ENCODE results near the gene SSX4.
A peak's percentile ranks its signal among the peaks of the same experiment; 100 is the strongest.
"Not testable (repeated sequence)": the region's sequence is repeated elsewhere in the genome, so short reads cannot be mapped to it uniquely, and the experiment has no call there.

SSX4 gene, protein sequence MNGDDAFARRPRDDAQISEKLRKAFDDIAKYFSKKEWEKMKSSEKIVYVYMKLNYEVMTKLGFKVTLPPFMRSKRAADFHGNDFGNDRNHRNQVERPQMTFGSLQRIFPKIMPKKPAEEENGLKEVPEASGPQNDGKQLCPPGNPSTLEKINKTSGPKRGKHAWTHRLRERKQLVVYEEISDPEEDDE

DNA sequence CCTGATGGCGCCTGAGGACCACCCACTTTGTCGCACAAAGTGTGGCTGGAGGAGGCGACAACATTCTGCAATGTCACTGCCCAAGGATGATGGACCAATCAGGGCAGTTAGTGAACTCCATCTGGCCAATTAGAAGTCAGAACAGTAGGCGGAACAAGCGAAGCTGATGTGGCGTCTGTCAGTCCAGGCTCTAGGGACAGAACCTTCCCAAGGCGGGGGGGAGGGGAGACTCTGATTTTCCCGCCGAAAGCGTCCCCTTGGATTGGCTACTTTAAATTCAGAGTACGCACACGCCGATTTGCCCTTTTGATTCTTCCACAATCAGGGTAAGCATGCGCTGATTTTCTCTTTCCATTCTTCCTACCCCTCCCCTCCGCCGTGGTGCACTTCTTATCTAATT lies at the start of gene SSX4:
TSS of gene SSX4 (plus strand) at position 301 of the 400 bp plus-strand sequence. CDS start 515 bp downstream, outside the sequence.
- H2AFZ ChIP-seq (ENCODE audit: low read depth); H3K9ac ChIP-seq; H3K27ac ChIP-seq; H3K4me2 ChIP-seq; H3K27me3 ChIP-seq (ENCODE audit: insufficient read depth, low read depth); H3K79me2 ChIP-seq (ENCODE audit: insufficient read depth, low read depth); H4K20me1 ChIP-seq (ENCODE audit: insufficient read depth); H3K36me3 ChIP-seq (ENCODE audit: insufficient read depth); H3K4me1 ChIP-seq (ENCODE audit: low read depth, poor library complexity, severe bottlenecking); H3K4me3 ChIP-seq (IDR thresholded peaks at IDR 0.05; ENCODE audit: insufficient read depth, low read depth, low read length): not testable (repeated sequence)

GRCh38 chrX:48346059-48346458 lies 37.3 kb upstream of the SSX4 start:
- not testable (repeated sequence) for H3K9ac ChIP-seq; H3K79me2 ChIP-seq (ENCODE audit: insufficient read depth, low read depth); H3K4me1 ChIP-seq (ENCODE audit: low read depth, poor library complexity, severe bottlenecking); H4K20me1 ChIP-seq (ENCODE audit: insufficient read depth); H3K36me3 ChIP-seq (ENCODE audit: insufficient read depth); H3K27me3 ChIP-seq (ENCODE audit: insufficient read depth, low read depth); H2AFZ ChIP-seq (ENCODE audit: low read depth); H3K4me3 ChIP-seq (IDR thresholded peaks at IDR 0.05; ENCODE audit: insufficient read depth, low read depth, low read length); H3K27ac ChIP-seq; H3K4me2 ChIP-seq

GRCh38 chrX:48356315-48357094 lies 26.8 kb upstream of the SSX4 start, which contains the start of gene SSX3:
Gene SSX3, minus strand, starts transcription at chrX:48356703. Its CDS starts 1,454 bp downstream, at chrX:48355249.
- not testable (repeated sequence) for H2AFZ ChIP-seq (ENCODE audit: low read depth); H3K36me3 ChIP-seq (ENCODE audit: insufficient read depth); H4K20me1 ChIP-seq (ENCODE audit: insufficient read depth); H3K79me2 ChIP-seq (ENCODE audit: insufficient read depth, low read depth); H3K27me3 ChIP-seq (ENCODE audit: insufficient read depth, low read depth); H3K4me3 ChIP-seq (IDR thresholded peaks at IDR 0.05; ENCODE audit: insufficient read depth, low read depth, low read length); H3K4me2 ChIP-seq
- Histone ChIP-seq H3K4me1 (ENCODE audit: low read depth, poor library complexity, severe bottlenecking) (peaks cover 11% of the 10 kb centered on the region), H3K9ac (peak within 1 kb of the TSS; percentile 22; the same call in 1 of the 2 replicates), H3K27ac (peak within 1 kb of the TSS; percentile 43; the same call in 1 of the 2 replicates)

- no peaks in the 10 kb centered on the region for H3K79me2 ChIP-seq (ENCODE audit: insufficient read depth, low read depth)
- no peaks in the 10 kb centered on the region for H3K36me3 ChIP-seq (ENCODE audit: insufficient read depth)
- no peak overlapping the region for H3K4me3 ChIP-seq (IDR thresholded peaks at IDR 0.05; ENCODE audit: insufficient read depth, low read depth, low read length)
- H3K4me2 ChIP-seq = no peak overlapping the region; the same call in 1 of the 2 replicates
- H2AFZ ChIP-seq (ENCODE audit: low read depth) = no peak overlapping the region; the same call in 1 of the 2 replicates
- peak overlapping the region; percentile 43; the same call in 1 of the 2 replicates for H3K27ac ChIP-seq
- H3K9ac ChIP-seq = peak overlapping the region; percentile 22; the same call in 1 of the 2 replicates
- no peaks in the 10 kb centered on the region for H3K27me3 ChIP-seq (ENCODE audit: insufficient read depth, low read depth)
- H3K4me1 ChIP-seq (ENCODE audit: low read depth, poor library complexity, severe bottlenecking) = peaks cover 11% of the 10 kb centered on the region
- H4K20me1 ChIP-seq (ENCODE audit: insufficient read depth) = no peaks in the 10 kb centered on the region
- TF ChIP-seq, protein P1, sequence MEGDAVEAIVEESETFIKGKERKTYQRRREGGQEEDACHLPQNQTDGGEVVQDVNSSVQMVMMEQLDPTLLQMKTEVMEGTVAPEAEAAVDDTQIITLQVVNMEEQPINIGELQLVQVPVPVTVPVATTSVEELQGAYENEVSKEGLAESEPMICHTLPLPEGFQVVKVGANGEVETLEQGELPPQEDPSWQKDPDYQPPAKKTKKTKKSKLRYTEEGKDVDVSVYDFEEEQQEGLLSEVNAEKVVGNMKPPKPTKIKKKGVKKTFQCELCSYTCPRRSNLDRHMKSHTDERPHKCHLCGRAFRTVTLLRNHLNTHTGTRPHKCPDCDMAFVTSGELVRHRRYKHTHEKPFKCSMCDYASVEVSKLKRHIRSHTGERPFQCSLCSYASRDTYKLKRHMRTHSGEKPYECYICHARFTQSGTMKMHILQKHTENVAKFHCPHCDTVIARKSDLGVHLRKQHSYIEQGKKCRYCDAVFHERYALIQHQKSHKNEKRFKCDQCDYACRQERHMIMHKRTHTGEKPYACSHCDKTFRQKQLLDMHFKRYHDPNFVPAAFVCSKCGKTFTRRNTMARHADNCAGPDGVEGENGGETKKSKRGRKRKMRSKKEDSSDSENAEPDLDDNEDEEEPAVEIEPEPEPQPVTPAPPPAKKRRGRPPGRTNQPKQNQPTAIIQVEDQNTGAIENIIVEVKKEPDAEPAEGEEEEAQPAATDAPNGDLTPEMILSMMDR (conservative IDR thresholded peaks at IDR 0.05; ENCODE audit: low read depth, low read length) = no peak
Measured at GRCh38 chrX:48357681-48358080, 25.7 kb upstream of the SSX4 start.

GRCh38 chrX:48359281-48359680 lies 24.1 kb upstream of the SSX4 start:
- not testable (repeated sequence) for H3K79me2 ChIP-seq (ENCODE audit: insufficient read depth, low read depth); H4K20me1 ChIP-seq (ENCODE audit: insufficient read depth); H3K4me2 ChIP-seq; H2AFZ ChIP-seq (ENCODE audit: low read depth); H3K27ac ChIP-seq; H3K9ac ChIP-seq; H3K27me3 ChIP-seq (ENCODE audit: insufficient read depth, low read depth); H3K36me3 ChIP-seq (ENCODE audit: insufficient read depth); H3K4me3 ChIP-seq (IDR thresholded peaks at IDR 0.05; ENCODE audit: insufficient read depth, low read depth, low read length)
- H3K4me1 ChIP-seq (ENCODE audit: low read depth, poor library complexity, severe bottlenecking) = peaks cover 11% of the 10 kb centered on the region

GRCh38 chrX:48367717-48368408 lies 15.5 kb upstream of the SSX4 start:
- H3K9ac ChIP-seq; H3K4me1 ChIP-seq (ENCODE audit: low read depth, poor library complexity, severe bottlenecking); H4K20me1 ChIP-seq (ENCODE audit: insufficient read depth); H3K27ac ChIP-seq; H3K79me2 ChIP-seq (ENCODE audit: insufficient read depth, low read depth); H2AFZ ChIP-seq (ENCODE audit: low read depth); H3K4me3 ChIP-seq (IDR thresholded peaks at IDR 0.05; ENCODE audit: insufficient read depth, low read depth, low read length); H3K36me3 ChIP-seq (ENCODE audit: insufficient read depth); H3K27me3 ChIP-seq (ENCODE audit: insufficient read depth, low read depth); H3K4me2 ChIP-seq: not testable (repeated sequence)

- not testable (repeated sequence) for H3K4me1 ChIP-seq (ENCODE audit: low read depth, poor library complexity, severe bottlenecking); H3K27ac ChIP-seq; H3K27me3 ChIP-seq (ENCODE audit: insufficient read depth, low read depth)
Measured at GRCh38 chrX:48370408-48370807, 12.9 kb upstream of the SSX4 start.

GRCh38 chrX:48396931-48397330 lies 13.6 kb downstream of the SSX4 start:
- not testable (repeated sequence) for H3K4me3 ChIP-seq (IDR thresholded peaks at IDR 0.05; ENCODE audit: insufficient read depth, low read depth, low read length); H3K9ac ChIP-seq; H4K20me1 ChIP-seq (ENCODE audit: insufficient read depth); H3K4me1 ChIP-seq (ENCODE audit: low read depth, poor library complexity, severe bottlenecking); H3K36me3 ChIP-seq (ENCODE audit: insufficient read depth); H3K27ac ChIP-seq; H2AFZ ChIP-seq (ENCODE audit: low read depth); H3K79me2 ChIP-seq (ENCODE audit: insufficient read depth, low read depth); H3K4me2 ChIP-seq; H3K27me3 ChIP-seq (ENCODE audit: insufficient read depth, low read depth)

More at GRCh38 chrX:48370408-48370807, 12.9 kb upstream of the SSX4 start:
- H3K4me3 ChIP-seq (IDR thresholded peaks at IDR 0.05; ENCODE audit: insufficient read depth, low read depth, low read length); H3K79me2 ChIP-seq (ENCODE audit: insufficient read depth, low read depth); H3K36me3 ChIP-seq (ENCODE audit: insufficient read depth); H4K20me1 ChIP-seq (ENCODE audit: insufficient read depth); H2AFZ ChIP-seq (ENCODE audit: low read depth); H3K4me2 ChIP-seq; H3K9ac ChIP-seq: not testable (repeated sequence)

- H3K79me2 ChIP-seq (ENCODE audit: insufficient read depth, low read depth); H3K4me3 ChIP-seq (IDR thresholded peaks at IDR 0.05; ENCODE audit: insufficient read depth, low read depth, low read length); H2AFZ ChIP-seq (ENCODE audit: low read depth); H3K27me3 ChIP-seq (ENCODE audit: insufficient read depth, low read depth); H3K36me3 ChIP-seq (ENCODE audit: insufficient read depth); H3K4me1 ChIP-seq (ENCODE audit: low read depth, poor library complexity, severe bottlenecking); H4K20me1 ChIP-seq (ENCODE audit: insufficient read depth); H3K27ac ChIP-seq; H3K4me2 ChIP-seq; H3K9ac ChIP-seq: not testable (repeated sequence)
Measured at GRCh38 chrX:48397825-48398224, 14.5 kb downstream of the SSX4 start.

Measured in KMS-11 (cell line).